H9 (cell line): Measurements from ENCODE around the gene DNAH11. TPM values are rescaled to one million over a fixed set of nuclear protein-coding genes. Genes with fewer than 3 reads are reported as not detected.

Source experiments
- DNase-seq: peaks from one replicate; pipeline ENCODE4 v3.0.0-alpha.2; 2017
- H2AFZ ChIP-seq: one replicate; pipeline ENCODE4 v1.6.1; 2013; ENCODE audit warnings: mild to moderate bottlenecking, low read length, control low read depth, moderate library complexity
- H2AK5ac ChIP-seq: 2 replicates; pipeline ENCODE4 v1.6.1; 2013; ENCODE audit warnings: low read length, control low read depth, mixed read lengths; ENCODE audit not compliant: insufficient read length
- H2BK120ac ChIP-seq: one replicate; pipeline ENCODE4 v1.6.1; 2013; ENCODE audit warnings: low read depth, mild to moderate bottlenecking, low read length, control low read depth, inconsistent platforms; ENCODE audit not compliant: poor library complexity, severe bottlenecking
- H2BK12ac ChIP-seq: 2 replicates; pipeline ENCODE4 v1.6.1; 2013; ENCODE audit warnings: low read length, control low read depth, mixed read lengths, low read depth; ENCODE audit not compliant: insufficient read length
- H2BK15ac ChIP-seq: 2 replicates; pipeline ENCODE4 v1.6.1; 2013; ENCODE audit warnings: low read depth, low read length, control low read depth
- H2BK20ac ChIP-seq: one replicate; pipeline ENCODE4 v1.6.1; 2013; ENCODE audit warnings: low read depth, mild to moderate bottlenecking, low read length, control low read depth, inconsistent platforms; ENCODE audit not compliant: poor library complexity, severe bottlenecking
- H2BK5ac ChIP-seq: 2 replicates; pipeline ENCODE4 v1.6.1; 2013; ENCODE audit warnings: low read length, control low read depth, mixed read lengths; ENCODE audit not compliant: insufficient read length
- H3K14ac ChIP-seq: 2 replicates; pipeline ENCODE4 v1.6.1; 2013; ENCODE audit warnings: low read length, control low read depth; ENCODE audit not compliant: insufficient read depth
- H3K18ac ChIP-seq: 2 replicates; pipeline ENCODE4 v1.6.1; 2013; ENCODE audit warnings: low read depth, mild to moderate bottlenecking, mixed read lengths, low read length, control low read depth; ENCODE audit not compliant: insufficient read length
- H3K23ac ChIP-seq: 2 replicates; pipeline ENCODE4 v1.6.1; 2013; ENCODE audit warnings: low read length, control low read depth, mixed read lengths, low read depth; ENCODE audit not compliant: insufficient read length
- H3K23me2 ChIP-seq: 2 replicates; pipeline ENCODE4 v1.6.1; 2013; ENCODE audit warnings: low read depth, mild to moderate bottlenecking, mixed read lengths, low read length, control low read depth; ENCODE audit not compliant: insufficient read length, poor library complexity, severe bottlenecking
- H3K27ac ChIP-seq: 2 replicates; pipeline ENCODE4 v1.5.1; 2013; ENCODE audit warnings: low read length, control low read depth, mixed read lengths, low read depth; ENCODE audit not compliant: insufficient read length
- H3K27me3 ChIP-seq: 2 replicates; pipeline ENCODE4 v1.6.1; 2013; ENCODE audit warnings: low read length, control low read depth, inconsistent platforms; ENCODE audit not compliant: insufficient read depth
- H3K4ac ChIP-seq: 2 replicates; pipeline ENCODE4 v1.6.1; 2013; ENCODE audit warnings: low read depth, mild to moderate bottlenecking, control low read depth, inconsistent platforms, low read length, moderate library complexity
- H3K4me1 ChIP-seq: 2 replicates; pipeline ENCODE4 v1.6.1; 2013; ENCODE audit warnings: low read length, control low read depth, inconsistent platforms; ENCODE audit not compliant: insufficient read depth
- H3K4me2 ChIP-seq: 2 replicates; pipeline ENCODE4 v1.6.1; 2013; ENCODE audit warnings: low read length, control low read depth, mixed read lengths; ENCODE audit not compliant: insufficient read length, insufficient read depth
- H3K56ac ChIP-seq: 2 replicates; pipeline ENCODE4 v1.6.1; 2013; ENCODE audit warnings: low read depth, mild to moderate bottlenecking, mixed read lengths, low read length, control low read depth; ENCODE audit not compliant: insufficient read length
- H3K79me1 ChIP-seq: 2 replicates; pipeline ENCODE4 v1.6.1; 2013; ENCODE audit warnings: low read depth, mild to moderate bottlenecking, moderate library complexity, low read length, control low read depth, inconsistent platforms; ENCODE audit not compliant: insufficient read depth, poor library complexity, severe bottlenecking
- H3K79me2 ChIP-seq: 2 replicates; pipeline ENCODE4 v1.6.1; 2013; ENCODE audit warnings: low read length, control low read depth, inconsistent platforms; ENCODE audit not compliant: insufficient read depth
- H3K9ac ChIP-seq: 2 replicates; pipeline ENCODE4 v1.6.1; 2013; ENCODE audit warnings: low read length, control low read depth, mixed read lengths; ENCODE audit not compliant: insufficient read length; ENCODE audit errors: extremely low read depth
- H3K9me3 ChIP-seq: one replicate; pipeline ENCODE4 v1.6.1; 2013; ENCODE audit warnings: low read depth, low read length, inconsistent platforms; ENCODE audit not compliant: control insufficient read depth
- H3T11ph ChIP-seq: one replicate; pipeline ENCODE4 v1.6.1; 2013; ENCODE audit warnings: mild to moderate bottlenecking, low read length, control low read depth, inconsistent platforms
- H4K20me1 ChIP-seq: one replicate; pipeline ENCODE4 v1.6.1; 2013; ENCODE audit not compliant: control insufficient read depth, insufficient read length, insufficient read depth
- H4K5ac ChIP-seq: 2 replicates; pipeline ENCODE4 v1.6.1; 2013; ENCODE audit warnings: low read depth, mild to moderate bottlenecking, mixed read lengths, low read length, control low read depth; ENCODE audit not compliant: insufficient read length
- H4K8ac ChIP-seq: replicated peaks from 2 replicates; pipeline ENCODE4 v1.6.1; 2013; ENCODE audit warnings: low read length, control low read depth, mixed read lengths, low read depth; ENCODE audit not compliant: insufficient read length
- H4K91ac ChIP-seq: 2 replicates; pipeline ENCODE4 v1.6.1; 2013; ENCODE audit warnings: low read depth, mild to moderate bottlenecking, moderate library complexity, mixed read lengths, low read length, control low read depth; ENCODE audit not compliant: insufficient read length
- H3K27ac Mint-ChIP-seq, 3 experiments: 2 replicates in 2 of 3; 3 replicates in 1 of 3; pipeline ENCODE4 v1.8.0; 2020 to 2021; ENCODE audit warnings: mixed read lengths in 3 of 3, mild to moderate bottlenecking in 1 of 3, moderate library complexity in 1 of 3
- H3K27me3 Mint-ChIP-seq: 2 replicates; pipeline ENCODE4 v1.8.0; 2021; ENCODE audit warnings: low read depth, mild to moderate bottlenecking, moderate library complexity, mixed read lengths
- H3K36me3 Mint-ChIP-seq, 3 experiments: 2 replicates in 2 of 3; 3 replicates in 1 of 3; pipeline ENCODE4 v1.8.0; 2020 to 2021; ENCODE audit warnings: low read depth in 3 of 3, mixed read lengths in 3 of 3; ENCODE audit not compliant: insufficient read depth in 1 of 3
- H3K4me1 Mint-ChIP-seq, 2 experiments: 2 replicates each; pipeline ENCODE4 v1.8.0; 2020; ENCODE audit warnings: mixed read lengths in 2 of 2
- H3K4me3 Mint-ChIP-seq, 2 experiments: 2 replicates in 1 of 2; 3 replicates in 1 of 2; pipeline ENCODE4 v1.8.0; 2020 to 2021; ENCODE audit warnings: mild to moderate bottlenecking in 2 of 2, mixed read lengths in 2 of 2, moderate library complexity in 1 of 2
- H3K9me3 Mint-ChIP-seq, 2 experiments: 2 replicates in 1 of 2; 3 replicates in 1 of 2; pipeline ENCODE4 v1.8.0; 2020; ENCODE audit warnings: mild to moderate bottlenecking in 2 of 2, mixed read lengths in 2 of 2, moderate library complexity in 1 of 2
- CTCF ChIP-seq: fragments of 200-600 bp; sonication (generic); conservative IDR thresholded peaks from 3 replicates; pipeline ENCODE4 v1.8.0; 2021; ENCODE audit warnings: antibody characterized with exemption, mild to moderate bottlenecking
- WGBS: extraction: QIAGEN DNeasy Blood & Tissue Kit; methylation state at CpG from one replicate; pipeline ENCODE4 v1.1.7; 2013; ENCODE audit warnings: missing lambda C conversion rate, low lambda C conversion rate, mixed read lengths; ENCODE audit not compliant: insufficient read length; ENCODE audit errors: extremely low coverage; 5-methylcytosine and 5-hydroxymethylcytosine counted together
- total RNA-seq: library from RNA; stranded (reverse); gene quantifications from 2 replicates; pipeline ENCODE4 v1.2.1, GENCODE V29; 2021

DNAH11 gene
- total RNA-seq, 1 experiment from 2014 or later, result 2.5 TPM

- no peak for TF ChIP-seq CTCF
- Histone ChIP-seq H4K8ac (no peak overlapping the region), H3K56ac (no peak overlapping the region), H3K4me1 (no peaks in the 10 kb centered on the region), H3K79me2 (no peaks in the 10 kb centered on the region), H2BK12ac (no peak overlapping the region), H3K9me3 (no peaks in the 10 kb centered on the region), H4K91ac (no peak overlapping the region), H3K23ac (no peak overlapping the region), H2BK15ac (no peak overlapping the region), H3K23me2 (no peaks in the 10 kb centered on the region), H2AK5ac (no peak overlapping the region), H2BK5ac (no peak overlapping the region), H2AFZ (no peak overlapping the region), H3K4ac (no peak overlapping the region), H3K4me2 (no peak overlapping the region), H3K79me1 (no peaks in the 10 kb centered on the region), H3K14ac (no peak overlapping the region), H3K9ac (no peak overlapping the region), H3K27ac (no peak overlapping the region), H3K27me3 (no peaks in the 10 kb centered on the region), H3T11ph (no peak overlapping the region), H4K5ac (no peak overlapping the region), H2BK20ac (no peak overlapping the region), H2BK120ac (no peak overlapping the region), H3K18ac (no peak overlapping the region), H4K20me1 (no peaks in the 10 kb centered on the region)
- Mint-ChIP-seq H3K27me3 (no peaks in the 10 kb centered on the region), H3K36me3 (peaks cover 0 to 4% (median 0%) of the 10 kb centered on the region in 3 experiments; a peak in 1 of 7 replicates), H3K27ac (no peak overlapping the region), H3K4me1 (peaks cover 3 to 5% of the 10 kb centered on the region in 2 experiments), H3K4me3 (no peak overlapping the region), H3K9me3 (no peaks in the 10 kb centered on the region; a peak in 1 of 5 replicates)
- no CpG with 5 or more reads among the region's 4 CpGs for WGBS
- no peak for DNase-seq
Measured at GRCh38 chr7:21566094-21566493, 23.3 kb downstream of the DNAH11 start.
